HepG2 (cell line): ENCODE measurements around the gene RPS14. TPM values are rescaled to one million over a fixed set of nuclear protein-coding genes. Genes with fewer than 3 reads are reported as not detected.

Experiments used
- CREB1 ChIP-seq, 2 experiments: fragments of 450-650 bp in 1 of 2; IDR thresholded peaks; 2 replicates each; pipeline ENCODE4 v1.6.1; 2016 to 2017; ENCODE audit warnings: control low read depth in 1 of 2, mild to moderate bottlenecking in 1 of 2, missing compliant biosample characterization in 1 of 2, missing genetic modification characterization in 1 of 2
- IRF2 ChIP-seq: IDR thresholded peaks from 2 replicates; pipeline ENCODE4 v1.6.1; 2018; ENCODE audit warnings: missing genetic modification reagents, missing compliant biosample characterization
- MTA1 ChIP-seq: sonication (generic); formaldehyde crosslinking; IDR thresholded peaks from 2 replicates; pipeline ENCODE4 v1.4.0; 2020; ENCODE audit warnings: missing genetic modification reagents, mild to moderate bottlenecking, borderline replicate concordance
- PHF5A ChIP-seq: IDR thresholded peaks from one replicate; pipeline ENCODE4 v1.6.1; 2018; ENCODE audit warnings: low read depth, missing genetic modification reagents; ENCODE audit not compliant: unreplicated experiment
- RARG ChIP-seq: sonication (generic); formaldehyde crosslinking; IDR thresholded peaks from 2 replicates; pipeline ENCODE4 v1.4.0; 2020; ENCODE audit warnings: low read depth, mild to moderate bottlenecking, missing genetic modification reagents
- SRSF9 ChIP-seq: fragments of 200-400 bp; formaldehyde crosslinking; IDR thresholded peaks from 2 replicates; pipeline ENCODE4 v1.6.1; 2018; ENCODE audit warnings: borderline replicate concordance, mild to moderate bottlenecking, low read depth, low read length; ENCODE audit not compliant: insufficient read depth, poor library complexity, severe bottlenecking
- TAF1 ChIP-seq: sonication (generic); formaldehyde crosslinking; IDR thresholded peaks from 2 replicates; pipeline ENCODE4 v1.4.0; 2020; ENCODE audit warnings: missing genetic modification reagents
- TBL1XR1 ChIP-seq: fragments of 150-350 bp; IDR thresholded peaks from 2 replicates; pipeline ENCODE4 v1.6.1; 2014; ENCODE audit warnings: borderline replicate concordance, low read length; ENCODE audit not compliant: partially characterized antibody
- TIGD3 ChIP-seq: sonication (generic); formaldehyde crosslinking; IDR thresholded peaks from 2 replicates; pipeline ENCODE4 v1.5.1; 2020; ENCODE audit warnings: mild to moderate bottlenecking, missing genetic modification reagents, borderline replicate concordance
- ZBTB20 ChIP-seq: sonication (generic); formaldehyde crosslinking; IDR thresholded peaks from 2 replicates; pipeline ENCODE4 v1.8.1; 2023; ENCODE audit warnings: missing genetic modification reagents, low read depth, mild to moderate bottlenecking, borderline replicate concordance
- ZMYM2 ChIP-seq: sonication (generic); formaldehyde crosslinking; IDR thresholded peaks from 2 replicates; pipeline ENCODE4 v1.8.0; 2022; ENCODE audit warnings: mild to moderate bottlenecking, missing genetic modification reagents
- ZNF263 ChIP-seq: sonication (generic); formaldehyde crosslinking; IDR thresholded peaks from 2 replicates; pipeline ENCODE4 v1.4.0; 2020; ENCODE audit warnings: missing genetic modification reagents
- ZNF382 ChIP-seq: sonication (generic); formaldehyde crosslinking; IDR thresholded peaks from 2 replicates; pipeline ENCODE4 v1.5.0; 2020; ENCODE audit warnings: missing genetic modification reagents, mild to moderate bottlenecking, borderline replicate concordance
- ZNF629 ChIP-seq: sonication (generic); formaldehyde crosslinking; conservative IDR thresholded peaks from 2 replicates; pipeline ENCODE4 v1.5.0; 2020; ENCODE audit warnings: missing genetic modification reagents
- ZNF768 ChIP-seq: sonication (generic); formaldehyde crosslinking; IDR thresholded peaks from 2 replicates; pipeline ENCODE4 v1.4.0; 2020; ENCODE audit warnings: missing genetic modification reagents
- ZNF883 ChIP-seq: sonication (generic); formaldehyde crosslinking; IDR thresholded peaks from 2 replicates; pipeline ENCODE4 v1.5.1; 2020; ENCODE audit warnings: mild to moderate bottlenecking, missing genetic modification reagents; ENCODE audit errors: not compliant biosample characterization
- polyA plus RNA-seq, 8 experiments: library from polyadenylated mRNA; depleted of rRNA in 3 of 8; stranded (reverse) in 7 of 8; unstranded in 1 of 8; fragments of >200 nt; fragmentation: Illumina TruSeq in 4 of 8; extraction: Trizol in 4 of 8; gene quantifications; 2 replicates each; pipeline versions ENCODE4 v1.2.1 to v1.2.3, GENCODE V29; 2011 to 2016; ENCODE audit warnings: low read depth in 4 of 8, missing spikeins in 1 of 8, mixed read lengths in 1 of 8; ENCODE audit not compliant: insufficient read depth in 1 of 8
- total RNA-seq, 5 experiments: library from RNA; depleted of rRNA; stranded (reverse); fragments of >200 nt; fragmentation: Illumina TruSeq; extraction: Trizol; gene quantifications; 2 replicates each; pipeline ENCODE4 v1.2.3, GENCODE V29; 2016; ENCODE audit warnings: low read depth in 1 of 5
- TF ChIP-seq, protein P1 (sequence below): IDR thresholded peaks from 2 replicates; pipeline ENCODE4 v1.6.1; 2016; ENCODE audit warnings: low read depth, missing genetic modification reagents, missing compliant biosample characterization
- TF ChIP-seq, protein P2 (sequence below): sonication (generic); formaldehyde crosslinking; IDR thresholded peaks from 2 replicates; pipeline ENCODE4 v1.5.0; 2020; ENCODE audit warnings: mild to moderate bottlenecking, missing genetic modification reagents
- TF ChIP-seq, protein P3 (sequence below): IDR thresholded peaks from 2 replicates; pipeline ENCODE4 v1.6.1; 2016

The RPS14 gene
- total and polyA plus RNA-seq, 2 of the 13 experiments (the other 11 are each of a cell fraction or from before 2014, with no cell fraction given): 2,116 to 3,295 TPM

DNA sequence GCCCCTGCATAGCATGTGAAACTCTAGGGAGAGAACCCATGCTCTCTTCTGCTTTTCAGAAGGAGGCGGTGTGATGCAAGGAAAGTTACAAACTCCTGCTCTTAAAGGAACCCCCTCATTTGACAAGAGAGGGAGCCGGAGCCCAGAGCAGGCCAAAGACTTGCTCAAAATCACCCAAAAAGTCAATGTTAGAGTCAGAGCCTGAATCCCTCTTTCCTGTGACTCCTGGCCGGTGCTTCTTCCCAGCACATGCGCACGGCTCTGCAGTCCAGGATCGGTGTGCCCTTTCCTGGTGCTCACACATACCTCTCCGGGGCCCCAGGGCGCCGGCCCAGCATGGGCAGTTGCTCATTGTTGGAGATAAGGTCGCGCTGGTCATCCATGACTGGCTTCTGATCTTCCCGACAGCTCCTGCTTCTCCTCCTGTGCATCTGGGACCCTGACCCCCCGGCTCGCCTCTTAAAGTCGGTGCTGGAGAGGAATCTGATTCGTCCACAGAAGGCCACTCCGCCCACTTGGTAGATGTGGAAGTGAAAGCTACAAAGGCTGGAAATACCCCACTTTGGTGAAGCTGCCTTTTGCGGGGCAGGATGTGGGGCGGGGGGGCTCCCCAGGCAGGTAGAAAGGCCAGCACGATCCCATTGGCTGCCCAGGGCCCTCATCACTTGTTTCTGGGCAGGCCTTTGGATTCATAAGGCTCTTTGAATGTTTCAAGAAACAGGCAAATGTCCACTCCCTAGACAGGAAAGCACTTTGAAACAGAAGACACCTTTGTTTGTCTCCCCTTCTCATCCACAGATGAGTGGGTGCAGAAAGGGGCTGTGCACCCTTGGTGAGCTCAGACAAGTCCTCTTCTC lies 37.0 kb downstream of the RPS14 start, which contains the start of gene CD74 (continued):
- TF ChIP-seq, protein P1, sequence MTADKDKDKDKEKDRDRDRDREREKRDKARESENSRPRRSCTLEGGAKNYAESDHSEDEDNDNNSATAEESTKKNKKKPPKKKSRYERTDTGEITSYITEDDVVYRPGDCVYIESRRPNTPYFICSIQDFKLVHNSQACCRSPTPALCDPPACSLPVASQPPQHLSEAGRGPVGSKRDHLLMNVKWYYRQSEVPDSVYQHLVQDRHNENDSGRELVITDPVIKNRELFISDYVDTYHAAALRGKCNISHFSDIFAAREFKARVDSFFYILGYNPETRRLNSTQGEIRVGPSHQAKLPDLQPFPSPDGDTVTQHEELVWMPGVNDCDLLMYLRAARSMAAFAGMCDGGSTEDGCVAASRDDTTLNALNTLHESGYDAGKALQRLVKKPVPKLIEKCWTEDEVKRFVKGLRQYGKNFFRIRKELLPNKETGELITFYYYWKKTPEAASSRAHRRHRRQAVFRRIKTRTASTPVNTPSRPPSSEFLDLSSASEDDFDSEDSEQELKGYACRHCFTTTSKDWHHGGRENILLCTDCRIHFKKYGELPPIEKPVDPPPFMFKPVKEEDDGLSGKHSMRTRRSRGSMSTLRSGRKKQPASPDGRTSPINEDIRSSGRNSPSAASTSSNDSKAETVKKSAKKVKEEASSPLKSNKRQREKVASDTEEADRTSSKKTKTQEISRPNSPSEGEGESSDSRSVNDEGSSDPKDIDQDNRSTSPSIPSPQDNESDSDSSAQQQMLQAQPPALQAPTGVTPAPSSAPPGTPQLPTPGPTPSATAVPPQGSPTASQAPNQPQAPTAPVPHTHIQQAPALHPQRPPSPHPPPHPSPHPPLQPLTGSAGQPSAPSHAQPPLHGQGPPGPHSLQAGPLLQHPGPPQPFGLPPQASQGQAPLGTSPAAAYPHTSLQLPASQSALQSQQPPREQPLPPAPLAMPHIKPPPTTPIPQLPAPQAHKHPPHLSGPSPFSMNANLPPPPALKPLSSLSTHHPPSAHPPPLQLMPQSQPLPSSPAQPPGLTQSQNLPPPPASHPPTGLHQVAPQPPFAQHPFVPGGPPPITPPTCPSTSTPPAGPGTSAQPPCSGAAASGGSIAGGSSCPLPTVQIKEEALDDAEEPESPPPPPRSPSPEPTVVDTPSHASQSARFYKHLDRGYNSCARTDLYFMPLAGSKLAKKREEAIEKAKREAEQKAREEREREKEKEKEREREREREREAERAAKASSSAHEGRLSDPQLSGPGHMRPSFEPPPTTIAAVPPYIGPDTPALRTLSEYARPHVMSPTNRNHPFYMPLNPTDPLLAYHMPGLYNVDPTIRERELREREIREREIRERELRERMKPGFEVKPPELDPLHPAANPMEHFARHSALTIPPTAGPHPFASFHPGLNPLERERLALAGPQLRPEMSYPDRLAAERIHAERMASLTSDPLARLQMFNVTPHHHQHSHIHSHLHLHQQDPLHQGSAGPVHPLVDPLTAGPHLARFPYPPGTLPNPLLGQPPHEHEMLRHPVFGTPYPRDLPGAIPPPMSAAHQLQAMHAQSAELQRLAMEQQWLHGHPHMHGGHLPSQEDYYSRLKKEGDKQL (CRISPR knock-in tag): no peak
- TF ChIP-seq PHF5A: peak; percentile 64
- TF ChIP-seq ZNF263 (CRISPR knock-in tag): peak; percentile 63
- peak; percentile 89 for TF ChIP-seq CREB1 (IDR thresholded peaks at IDR 0.05)
- peak; percentile 98 for TF ChIP-seq CREB1 (CRISPR knock-in tag; IDR thresholded peaks at IDR 0.05)
- TF ChIP-seq TIGD3 (CRISPR knock-in tag): no peak
- TF ChIP-seq MTA1 (CRISPR knock-in tag): peak; percentile 43; the same call in 1 of the 2 replicates
- no peak for TF ChIP-seq RARG
- TF ChIP-seq, protein P2, sequence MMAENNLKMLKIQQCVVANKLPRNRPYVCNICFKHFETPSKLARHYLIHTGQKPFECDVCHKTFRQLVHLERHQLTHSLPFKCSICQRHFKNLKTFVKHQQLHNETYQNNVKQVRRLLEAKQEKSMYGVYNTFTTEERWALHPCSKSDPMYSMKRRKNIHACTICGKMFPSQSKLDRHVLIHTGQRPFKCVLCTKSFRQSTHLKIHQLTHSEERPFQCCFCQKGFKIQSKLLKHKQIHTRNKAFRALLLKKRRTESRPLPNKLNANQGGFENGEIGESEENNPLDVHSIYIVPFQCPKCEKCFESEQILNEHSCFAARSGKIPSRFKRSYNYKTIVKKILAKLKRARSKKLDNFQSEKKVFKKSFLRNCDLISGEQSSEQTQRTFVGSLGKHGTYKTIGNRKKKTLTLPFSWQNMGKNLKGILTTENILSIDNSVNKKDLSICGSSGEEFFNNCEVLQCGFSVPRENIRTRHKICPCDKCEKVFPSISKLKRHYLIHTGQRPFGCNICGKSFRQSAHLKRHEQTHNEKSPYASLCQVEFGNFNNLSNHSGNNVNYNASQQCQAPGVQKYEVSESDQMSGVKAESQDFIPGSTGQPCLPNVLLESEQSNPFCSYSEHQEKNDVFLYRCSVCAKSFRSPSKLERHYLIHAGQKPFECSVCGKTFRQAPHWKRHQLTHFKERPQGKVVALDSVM (CRISPR knock-in tag): no peak
- TF ChIP-seq ZNF768 (CRISPR knock-in tag): peak; percentile 71; the same call in 1 of the 2 replicates
- TF ChIP-seq ZNF883: peak; percentile 51
- peak; percentile 12 for TF ChIP-seq TBL1XR1
- TF ChIP-seq ZNF629: peak; percentile 75
- no peak for TF ChIP-seq ZNF382 (CRISPR knock-in tag)
- TF ChIP-seq ZBTB20 (CRISPR knock-in tag): 0 out of 2 replicates have a peak, but pooled peaks have one; percentile 55
- no peak for TF ChIP-seq ZMYM2
- TF ChIP-seq IRF2 (CRISPR knock-in tag): no peak
- TF ChIP-seq SRSF9: no peak
- TF ChIP-seq, protein P3, sequence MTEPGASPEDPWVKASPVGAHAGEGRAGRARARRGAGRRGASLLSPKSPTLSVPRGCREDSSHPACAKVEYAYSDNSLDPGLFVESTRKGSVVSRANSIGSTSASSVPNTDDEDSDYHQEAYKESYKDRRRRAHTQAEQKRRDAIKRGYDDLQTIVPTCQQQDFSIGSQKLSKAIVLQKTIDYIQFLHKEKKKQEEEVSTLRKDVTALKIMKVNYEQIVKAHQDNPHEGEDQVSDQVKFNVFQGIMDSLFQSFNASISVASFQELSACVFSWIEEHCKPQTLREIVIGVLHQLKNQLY (CRISPR knock-in tag): 0 out of 2 replicates have a peak, but pooled peaks have one; percentile 32
- TF ChIP-seq TAF1 (CRISPR knock-in tag): peak; percentile 66; the same call in 1 of the 2 replicates
